ENCODE data around the gene HBM.
"Not testable (repeated sequence)": the region's sequence is repeated elsewhere in the genome, so short reads cannot be mapped to it uniquely, and the experiment has no call there.

Gene HBM

GRCh38 chr16:149024-149660 lies 16.6 kb upstream of the HBM start:
- DNase-seq: no peak

GRCh38 chr16:152141-153128 lies 13.3 kb upstream of the HBM start, which contains the start of gene HBZ:
TSS of gene HBZ (plus strand) at chr16:152644. CDS start at chr16:152910, 266 bp downstream.
- DNase-seq: no peak

DNA sequence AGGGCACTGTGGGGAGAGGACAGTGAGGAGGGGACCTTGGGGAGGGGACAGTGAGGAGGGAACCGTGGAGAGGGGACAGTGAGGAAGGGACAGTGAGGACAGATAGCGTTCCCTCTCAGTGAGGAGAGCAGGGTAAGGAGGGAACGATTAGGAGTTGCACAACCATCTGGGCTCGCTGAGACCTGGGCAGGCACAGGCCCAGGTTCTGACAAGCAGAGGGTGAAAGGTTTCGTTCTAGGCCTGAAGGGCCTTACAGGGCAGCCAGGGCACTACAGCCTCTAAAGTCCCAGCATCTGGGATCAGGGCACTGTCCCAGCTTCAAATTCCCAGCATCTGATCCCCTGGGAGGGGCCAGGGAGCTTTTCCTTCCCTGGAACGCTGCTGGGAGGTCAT lies 12.7 kb upstream of the HBM start:
- DNase-seq: not testable (repeated sequence)

GRCh38 chr16:153550-154216 lies 12.1 kb upstream of the HBM start:
- not testable (repeated sequence) for DNase-seq

GRCh38 chr16:154217-155030 lies 11.4 kb upstream of the HBM start:
- no peak for DNase-seq

- no peak for DNase-seq
These were observed 10.8 kb upstream of the HBM start for GRCh38 chr16:155031-155398.

GRCh38 chr16:159136-159849 lies 6.5 kb upstream of the HBM start:
- DNase-seq: no peak

DNA sequence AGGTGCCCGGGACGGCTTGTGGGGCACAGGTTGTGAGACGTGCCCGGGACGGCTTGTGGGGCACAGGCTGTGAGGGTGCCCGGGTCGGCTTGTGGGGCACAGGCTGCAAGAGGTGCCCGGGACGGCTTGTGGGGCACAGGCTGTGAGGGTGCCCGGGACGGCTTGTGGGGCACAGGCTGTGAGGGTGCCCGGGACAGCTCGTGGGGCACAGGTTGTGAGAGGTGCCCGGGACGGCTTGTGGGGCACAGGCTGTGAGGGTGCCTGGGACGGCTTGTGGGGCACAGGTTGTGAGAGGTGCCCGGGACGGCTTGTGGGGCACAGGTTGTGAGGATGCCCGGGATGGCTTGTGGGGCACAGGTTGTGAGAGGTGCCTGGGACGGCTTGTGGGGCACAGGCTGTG lies 5.5 kb upstream of the HBM start:
- not testable (repeated sequence) for DNase-seq

GRCh38 chr16:160691-161190 lies 5.0 kb upstream of the HBM start:
- DNase-seq: no peak

DNA sequence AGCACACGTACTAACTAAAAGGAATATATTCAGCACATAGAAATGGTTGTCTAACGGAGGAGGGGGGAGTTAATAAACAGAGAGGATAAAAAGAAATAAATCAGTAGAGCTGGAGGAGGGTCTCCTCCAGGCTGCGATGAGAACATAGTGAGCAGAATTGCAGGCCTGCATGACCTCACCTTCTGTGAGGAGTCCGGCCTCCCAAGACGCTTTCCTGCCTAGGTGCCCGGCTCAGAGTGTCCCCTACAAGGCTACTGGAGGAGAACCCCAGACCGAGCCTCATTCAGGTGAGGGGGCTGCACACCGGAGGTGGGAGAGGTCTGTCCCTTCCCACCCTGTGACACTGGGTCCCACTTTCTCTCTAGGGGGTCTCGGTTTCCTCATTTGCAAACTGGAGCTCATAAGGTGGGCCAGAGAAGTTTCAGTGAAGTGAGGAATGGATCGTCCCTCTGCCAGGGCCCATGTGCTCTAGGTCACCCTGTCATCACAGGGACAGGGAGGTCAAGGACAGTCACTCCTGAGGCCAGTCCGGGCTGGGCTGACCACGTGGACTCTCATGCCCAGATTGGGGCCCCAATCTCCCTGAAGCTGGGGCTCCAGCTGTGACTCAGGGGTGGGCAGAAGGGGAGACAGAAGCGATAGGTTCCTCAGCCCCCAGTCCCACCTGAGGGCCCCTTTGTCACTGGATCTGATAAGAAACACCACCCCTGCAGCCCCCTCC lies 3.3 kb upstream of the HBM start:
- no peak for DNase-seq

DNA sequence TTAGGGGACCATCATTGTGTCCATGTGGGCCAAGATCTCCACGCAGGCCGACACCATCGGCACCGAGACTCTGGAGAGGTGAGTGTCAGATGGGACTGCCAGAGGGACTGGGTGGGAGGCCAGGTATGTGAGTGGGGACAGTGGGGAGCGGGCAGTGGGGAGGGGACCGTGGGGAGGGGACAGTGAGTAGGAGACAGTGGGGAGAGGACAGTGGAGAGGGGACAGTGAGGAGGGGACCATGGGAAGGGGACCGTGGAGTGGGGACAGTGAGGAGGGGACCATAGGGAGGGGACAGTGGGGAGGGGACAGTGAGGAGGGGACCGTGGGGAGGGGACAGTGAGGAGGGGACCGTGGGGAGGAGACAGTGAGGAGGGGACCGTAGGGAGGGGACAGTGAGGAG lies 2.6 kb upstream of the HBM start:
- DNase-seq: not testable (repeated sequence)

GRCh38 chr16:163696-164095 lies 2.1 kb upstream of the HBM start:
- not testable (repeated sequence) for DNase-seq

DNA sequence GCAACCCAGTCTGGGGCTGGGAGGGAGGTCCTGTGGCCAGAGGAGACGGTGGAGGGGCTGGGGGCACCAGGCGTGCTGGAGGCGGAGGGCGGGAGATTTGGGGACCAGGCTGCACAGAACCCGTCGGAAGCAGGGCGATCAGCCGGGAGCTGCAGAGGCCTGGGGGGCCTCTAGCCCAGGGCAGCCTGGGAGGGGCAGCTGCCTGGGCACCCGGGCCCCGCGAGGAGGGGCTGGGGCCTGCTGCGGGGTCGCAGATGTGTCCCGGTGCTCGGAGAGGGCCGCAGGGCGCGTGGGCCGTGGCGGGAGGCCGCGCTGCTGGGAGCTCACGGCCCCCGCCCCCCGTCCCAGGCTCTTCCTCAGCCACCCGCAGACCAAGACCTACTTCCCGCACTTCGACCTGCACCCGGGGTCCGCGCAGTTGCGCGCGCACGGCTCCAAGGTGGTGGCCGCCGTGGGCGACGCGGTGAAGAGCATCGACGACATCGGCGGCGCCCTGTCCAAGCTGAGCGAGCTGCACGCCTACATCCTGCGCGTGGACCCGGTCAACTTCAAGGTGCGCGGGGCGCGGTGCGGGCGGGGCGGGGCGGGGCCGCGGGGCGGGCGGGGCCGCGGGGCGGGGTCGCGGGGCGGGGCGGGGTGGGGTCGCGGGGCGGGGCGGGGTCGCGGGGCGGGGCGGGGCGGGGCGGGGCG lies 1.5 kb upstream of the HBM start:
- not testable (repeated sequence) for DNase-seq

DNA sequence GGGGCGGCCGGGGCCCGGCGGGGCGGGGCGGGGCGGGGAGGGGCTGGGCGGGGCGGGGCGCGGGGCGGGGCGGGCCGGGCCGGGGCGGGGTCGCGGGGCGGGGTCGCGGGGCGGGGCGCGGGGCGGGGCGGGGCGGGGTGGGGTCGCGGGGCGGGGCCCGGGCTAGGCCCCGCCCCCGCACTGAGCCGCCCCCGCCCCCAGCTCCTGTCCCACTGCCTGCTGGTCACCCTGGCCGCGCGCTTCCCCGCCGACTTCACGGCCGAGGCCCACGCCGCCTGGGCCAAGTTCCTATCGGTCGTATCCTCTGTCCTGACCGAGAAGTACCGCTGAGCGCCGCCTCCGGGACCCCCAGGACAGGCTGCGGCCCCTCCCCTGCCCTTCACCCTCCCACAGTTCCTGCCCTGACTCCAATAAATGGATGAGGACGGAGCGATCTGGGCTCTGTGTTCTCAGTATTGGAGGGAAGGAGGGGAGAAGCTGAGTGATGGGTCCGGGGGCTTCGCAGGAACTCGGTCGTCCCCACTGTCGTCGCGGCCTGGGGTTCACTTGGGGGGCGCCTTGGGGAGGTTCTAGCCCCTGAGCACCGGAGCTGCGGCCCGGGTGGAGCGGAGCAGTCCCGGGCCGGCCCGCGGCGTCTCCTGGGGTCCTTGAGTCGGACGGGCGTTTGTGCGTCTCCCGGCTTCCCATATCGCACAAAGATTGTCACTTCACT lies 795 bp upstream of the HBM start:
- no peak for DNase-seq

GRCh38 chr16:166375-167121 lies 770 bp downstream of the HBM start:
- no peak for DNase-seq

DNA sequence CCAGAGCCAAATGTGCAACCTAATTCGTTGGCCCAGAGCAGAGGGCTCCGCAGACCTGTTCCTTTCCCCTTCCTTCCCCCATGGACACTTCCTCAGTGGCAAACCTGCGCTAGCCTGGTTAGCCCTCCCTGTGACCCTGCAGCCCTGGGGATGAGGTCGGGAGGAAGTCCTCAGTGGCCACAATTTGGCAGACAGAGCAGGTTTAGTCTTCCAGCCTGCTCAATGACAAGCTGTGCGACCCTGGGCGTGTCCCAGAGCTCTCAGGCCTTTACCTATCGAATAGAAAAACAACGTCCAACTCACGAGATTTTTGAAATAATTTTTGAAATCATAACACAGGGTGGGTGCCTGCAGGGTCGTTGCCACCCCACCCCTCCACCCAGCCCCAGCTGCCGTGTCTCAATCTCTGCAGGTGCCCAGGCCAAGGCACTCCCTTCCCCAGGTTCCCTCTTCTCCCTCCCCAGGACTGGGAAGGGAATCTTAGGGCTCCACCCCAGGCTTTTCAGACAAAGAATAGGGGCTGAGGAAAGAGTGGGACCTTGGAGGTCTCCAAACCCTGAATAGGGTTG lies 1.4 kb downstream of the HBM start:
- DNase-seq: no peak

- no peak for DNase-seq
These were observed 2.6 kb downstream of the HBM start for GRCh38 chr16:168424-168823.

DNA sequence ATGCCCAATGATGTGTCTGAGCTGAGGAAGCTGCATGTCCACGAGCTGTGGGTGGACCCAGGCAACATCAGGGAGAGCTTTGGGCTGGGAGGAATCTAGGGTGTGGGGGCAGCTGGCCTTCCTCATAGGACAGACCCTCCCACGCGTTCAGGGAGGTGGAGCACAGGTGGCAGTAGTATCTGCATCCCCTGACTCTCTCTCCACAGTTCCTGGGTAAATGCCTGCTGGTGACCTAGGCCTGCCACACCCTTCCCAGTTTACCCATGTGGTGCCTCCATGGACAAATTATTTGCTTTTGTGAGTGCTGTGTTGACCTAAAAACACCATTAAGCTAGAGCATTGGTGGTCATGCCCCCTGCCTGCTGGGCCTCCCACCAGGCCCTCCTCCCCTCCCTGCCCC lies 3.2 kb downstream of the HBM start:
- no peak for DNase-seq

- DNase-seq: not testable (repeated sequence)
These were observed 4.3 kb downstream of the HBM start for GRCh38 chr16:170088-170507.

All from stimulated activated naive CD4-positive, alpha-beta T cell (primary cell).